GM12873 (cell line): ENCODE measurements around the gene UST.

Experiments
- CTCF ChIP-seq: IDR thresholded peaks from 2 replicates; pipeline ENCODE4 v1.5.1; 2012; ENCODE audit warnings: low read depth, mild to moderate bottlenecking, moderate library complexity, low read length, control low read depth; ENCODE audit not compliant: insufficient read depth; ENCODE audit errors: missing control alignments

The UST gene

DNA sequence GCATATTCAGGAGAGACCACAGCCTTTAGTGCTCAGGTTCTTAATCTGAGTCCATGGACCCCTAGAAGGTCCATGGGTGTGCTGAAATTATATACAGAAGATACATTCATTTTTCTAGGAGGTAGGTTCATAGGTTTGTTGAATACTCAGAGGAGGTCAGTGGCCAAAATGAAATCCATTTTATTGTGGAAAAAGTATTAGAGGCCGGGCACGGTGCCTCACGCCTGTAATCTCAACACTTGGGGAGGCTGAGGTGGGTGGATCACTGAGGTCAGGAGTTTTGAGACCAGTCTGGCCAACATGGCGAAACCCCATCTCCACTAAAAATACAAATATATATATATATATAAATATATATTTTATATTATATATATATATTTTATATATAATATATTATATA lies 9.0 kb upstream of the UST start:
- no peak for TF ChIP-seq CTCF

GRCh38 chr6:148738946-148739821 lies 7.6 kb upstream of the UST start:
- no peak for TF ChIP-seq CTCF

- TF ChIP-seq CTCF: no peak
Measured at GRCh38 chr6:148739822-148740128, 7.1 kb upstream of the UST start.

GRCh38 chr6:148743476-148743875 lies 3.4 kb upstream of the UST start:
- TF ChIP-seq CTCF: no peak

GRCh38 chr6:148745926-148746325 lies 904 bp upstream of the UST start:
- TF ChIP-seq CTCF: no peak

- no peak for TF ChIP-seq CTCF
Measured at GRCh38 chr6:148747145-148747470, 278 bp downstream of the UST start.

GRCh38 chr6:148747471-148748165 lies 788 bp downstream of the UST start:
- no peak for TF ChIP-seq CTCF
